ENCODE results near the gene SNX2. TPM values are rescaled to one million over a fixed set of nuclear protein-coding genes. Genes with fewer than 3 reads are reported as not detected.

Gene SNX2
- total and polyA plus RNA-seq, 8 donors, result 11.4 to 42.9 (median 30.2) TPM

GRCh38 chr5:122870219-122870856 lies 95.5 kb downstream of the SNX2 start:
- intact Hi-C loops (cut with DNase I), result no loop called here
- Histone ChIP-seq H3K36me3 (no peaks in the 10 kb centered on the region), H3K9me3 (no peaks in the 10 kb centered on the region), H3K27me3 (no peaks in the 10 kb centered on the region), H3K4me3 (no peak overlapping the region), H3K27ac (no peak overlapping the region), H3K4me1 (peaks cover 0 to 2% (median 0%) of the 10 kb centered on the region in 3 donors)
- TF ChIP-seq CTCF (IDR thresholded peaks at IDR 0.05), result no peak
- 90 to 91% methylated on average over 7 of the region's 7 CpGs for WGBS, 2 donors
- ATAC-seq, result no peak
- DNase-seq, result no peak
- FAIRE-seq, result no peak

GRCh38 chr5:122871661-122872060 lies 96.8 kb downstream of the SNX2 start:
- intact Hi-C loops (cut with DNase I), result no loop called here
- H3K27ac ChIP-seq, result no peak overlapping the region
- FAIRE-seq (no peak), DNase-seq (no peak), ATAC-seq (no peak)
- no peaks in the 10 kb centered on the region for H3K9me3 ChIP-seq
- H3K27me3 ChIP-seq, result no peaks in the 10 kb centered on the region
- no peak for TF ChIP-seq CTCF (IDR thresholded peaks at IDR 0.05)
- no peak overlapping the region for H3K4me3 ChIP-seq
- H3K36me3 ChIP-seq, result no peaks in the 10 kb centered on the region
- WGBS, 2 donors, result 86 to 91% methylated on average over 8 of the region's 8 CpGs
- H3K4me1 ChIP-seq, result peaks cover 0 to 2% (median 0%) of the 10 kb centered on the region in 3 donors

- no peak overlapping the region for H3K27ac ChIP-seq
- 87 to 89% methylated on average over 4 of the region's 4 CpGs for WGBS, 2 donors
- H3K27me3 ChIP-seq, result no peaks in the 10 kb centered on the region
- no peak for TF ChIP-seq CTCF (IDR thresholded peaks at IDR 0.05)
- DNase-seq (no peak), FAIRE-seq (no peak), ATAC-seq (no peak)
- no peaks in the 10 kb centered on the region for H3K9me3 ChIP-seq
- intact Hi-C loops (cut with DNase I), result no loop called here
- no peak overlapping the region for H3K4me3 ChIP-seq
- H3K4me1 ChIP-seq, result peaks cover 0 to 2% (median 0%) of the 10 kb centered on the region in 3 donors
- H3K36me3 ChIP-seq, result no peaks in the 10 kb centered on the region
Observed at GRCh38 chr5:122874179-122874875, 99.4 kb downstream of the SNX2 start.

GRCh38 chr5:122877518-122877917 lies 102.6 kb downstream of the SNX2 start:
- WGBS, 2 donors, result 83 to 90% methylated on average over 2 of the region's 2 CpGs
- intact Hi-C loops (cut with DNase I), result no loop called here
- H3K4me1 ChIP-seq, result peaks cover 0 to 2% (median 0%) of the 10 kb centered on the region in 3 donors

More at GRCh38 chr5:122877518-122877917, 102.6 kb downstream of the SNX2 start:
- H3K4me3 ChIP-seq, result no peak overlapping the region
- H3K36me3 ChIP-seq, result no peaks in the 10 kb centered on the region
- H3K27ac ChIP-seq, result no peak overlapping the region
- H3K27me3 ChIP-seq, result no peaks in the 10 kb centered on the region
- no peaks in the 10 kb centered on the region for H3K9me3 ChIP-seq
- ATAC-seq (peak in 1 of 4 donors; percentile 62), DNase-seq (no peak), FAIRE-seq (no peak)
- TF ChIP-seq CTCF (IDR thresholded peaks at IDR 0.05), result no peak
